Fibroblast of lung (primary cell): ENCODE measurements around the gene BMP7. TPM values are rescaled to one million over a fixed set of nuclear protein-coding genes. Genes with fewer than 3 reads are reported as not detected.

Experiments used
- DNase-seq, 2 donors: peaks; one replicate each; pipeline versions ENCODE4 v3.0.0 to v3.0.0-alpha.2; 2010; ENCODE audit warnings: low read depth in 2 of 2
- H2AFZ ChIP-seq: 2 replicates; pipeline ENCODE4 v1.5.1; 2012; ENCODE audit warnings: low read length, control low read depth, inconsistent platforms
- H3K27ac ChIP-seq: 2 replicates; pipeline ENCODE4 v1.5.1; 2011; ENCODE audit warnings: low read length, control low read depth; ENCODE audit not compliant: insufficient read depth
- H3K27me3 ChIP-seq: 2 replicates; pipeline ENCODE4 v1.5.1; 2011; ENCODE audit warnings: mild to moderate bottlenecking, low read length; ENCODE audit not compliant: control insufficient read depth, insufficient read depth
- H3K36me3 ChIP-seq: 2 replicates; pipeline ENCODE4 v1.5.1; 2011; ENCODE audit warnings: low read length; ENCODE audit not compliant: control insufficient read depth, insufficient read depth
- H3K4me1 ChIP-seq: 2 replicates; pipeline ENCODE4 v1.5.1; 2011; ENCODE audit warnings: low read length; ENCODE audit not compliant: control insufficient read depth, insufficient read depth; ENCODE audit errors: extremely low read depth
- H3K4me2 ChIP-seq: 2 replicates; pipeline ENCODE4 v1.5.1; 2011; ENCODE audit warnings: low read length, control low read depth; ENCODE audit not compliant: insufficient read depth; ENCODE audit errors: extremely low read depth
- H3K4me3 ChIP-seq, 4 experiments: fragments of 200-600 bp in 1 of 4; sonication (generic) in 1 of 4; replicated peaks in 1 of 4; 2 replicates each; pipeline ENCODE4 v1.5.1; 2011 to 2016; ENCODE audit warnings: low read length in 4 of 4, low read depth in 3 of 4, mild to moderate bottlenecking in 3 of 4, control low read depth in 2 of 4, inconsistent platforms in 1 of 4, mixed read lengths in 1 of 4; ENCODE audit not compliant: insufficient read depth in 1 of 4; ENCODE audit errors: control extremely low read depth in 1 of 4
- H3K79me2 ChIP-seq: 2 replicates; pipeline ENCODE4 v1.5.1; 2012; ENCODE audit warnings: mild to moderate bottlenecking, low read length, inconsistent platforms; ENCODE audit not compliant: control insufficient read depth, insufficient read depth
- H3K9ac ChIP-seq: 2 replicates; pipeline ENCODE4 v1.5.1; 2011; ENCODE audit warnings: mild to moderate bottlenecking, low read length, control low read depth; ENCODE audit not compliant: insufficient read depth
- H3K9me3 ChIP-seq: 2 replicates; pipeline ENCODE4 v1.5.1; 2012; ENCODE audit warnings: low read depth, low read length; ENCODE audit not compliant: control insufficient read depth, insufficient read depth
- H4K20me1 ChIP-seq: 2 replicates; pipeline ENCODE4 v1.5.1; 2011; ENCODE audit warnings: low read length; ENCODE audit not compliant: control insufficient read depth, insufficient read depth; ENCODE audit errors: extremely low read depth
- EZH2 ChIP-seq: IDR thresholded peaks from 2 replicates; pipeline ENCODE4 v1.5.1; 2012; ENCODE audit warnings: low read length, control low read depth, mild to moderate bottlenecking; ENCODE audit errors: missing control alignments
- polyA plus RNA-seq, 2 donors: library from polyadenylated mRNA; depleted of rRNA in 1 of 2; stranded (reverse) in 1 of 2; unstranded in 1 of 2; fragments of >200 nt; gene quantifications; 2 replicates each; pipeline ENCODE4 v1.2.1, GENCODE V29; 2011 to 2012; ENCODE audit warnings: missing spikeins in 1 of 2
- total RNA-seq: library from RNA; depleted of rRNA; stranded (reverse); fragments of >200 nt; gene quantifications from 2 replicates; pipeline ENCODE4 v1.2.1, GENCODE V29; 2014
- TF ChIP-seq, protein P1 (sequence below), 2 donors: IDR thresholded peaks in 1 of 2; conservative IDR thresholded peaks in 1 of 2; 1 replicate in 1 of 2; 2 replicates in 1 of 2; pipeline ENCODE4 v1.5.1; 2011 to 2012; ENCODE audit warnings: low read length in 2 of 2, control low read depth in 1 of 2, inconsistent platforms in 1 of 2, low read depth in 1 of 2, mild to moderate bottlenecking in 1 of 2

The BMP7 gene
- total and polyA plus RNA-seq, 2 donors (not counting 1 experiment from before 2014, with no cell fraction given) = not detected

DNA sequence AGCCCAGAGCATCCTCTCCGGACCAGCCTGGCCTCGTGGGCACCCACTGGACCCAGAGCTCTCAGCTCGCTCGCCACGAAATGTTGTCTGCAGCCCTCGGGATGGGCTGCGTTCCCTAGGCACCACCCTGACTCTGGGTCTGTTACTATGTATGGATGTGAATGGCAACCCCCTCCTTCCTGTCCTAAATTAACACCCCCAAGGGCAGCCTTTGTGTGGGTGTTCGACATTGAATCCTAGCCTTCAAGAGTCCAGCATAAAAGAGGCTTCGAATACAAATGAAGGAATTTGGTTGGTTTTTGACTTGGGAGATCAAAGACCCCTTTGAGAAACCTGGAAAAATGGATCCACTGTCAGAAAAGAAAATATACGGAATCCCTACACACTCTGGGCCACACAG lies 86.1 kb downstream of the BMP7 start:
- Histone ChIP-seq H3K4me3 (no peak overlapping the region), H3K79me2 (no peaks in the 10 kb centered on the region), H3K9me3 (no peaks in the 10 kb centered on the region), H3K27ac (no peak overlapping the region), H3K9ac (no peak overlapping the region), H3K4me2 (no peak overlapping the region), H3K27me3 (no peaks in the 10 kb centered on the region), H4K20me1 (no peaks in the 10 kb centered on the region), H3K4me1 (no peaks in the 10 kb centered on the region), H3K36me3 (no peaks in the 10 kb centered on the region), H2AFZ (no peak overlapping the region)
- no peak for DNase-seq
- TF ChIP-seq, protein P1, sequence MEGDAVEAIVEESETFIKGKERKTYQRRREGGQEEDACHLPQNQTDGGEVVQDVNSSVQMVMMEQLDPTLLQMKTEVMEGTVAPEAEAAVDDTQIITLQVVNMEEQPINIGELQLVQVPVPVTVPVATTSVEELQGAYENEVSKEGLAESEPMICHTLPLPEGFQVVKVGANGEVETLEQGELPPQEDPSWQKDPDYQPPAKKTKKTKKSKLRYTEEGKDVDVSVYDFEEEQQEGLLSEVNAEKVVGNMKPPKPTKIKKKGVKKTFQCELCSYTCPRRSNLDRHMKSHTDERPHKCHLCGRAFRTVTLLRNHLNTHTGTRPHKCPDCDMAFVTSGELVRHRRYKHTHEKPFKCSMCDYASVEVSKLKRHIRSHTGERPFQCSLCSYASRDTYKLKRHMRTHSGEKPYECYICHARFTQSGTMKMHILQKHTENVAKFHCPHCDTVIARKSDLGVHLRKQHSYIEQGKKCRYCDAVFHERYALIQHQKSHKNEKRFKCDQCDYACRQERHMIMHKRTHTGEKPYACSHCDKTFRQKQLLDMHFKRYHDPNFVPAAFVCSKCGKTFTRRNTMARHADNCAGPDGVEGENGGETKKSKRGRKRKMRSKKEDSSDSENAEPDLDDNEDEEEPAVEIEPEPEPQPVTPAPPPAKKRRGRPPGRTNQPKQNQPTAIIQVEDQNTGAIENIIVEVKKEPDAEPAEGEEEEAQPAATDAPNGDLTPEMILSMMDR (conservative IDR thresholded peaks at IDR 0.05 in 1 of 2, IDR thresholded peaks at IDR 0.05 in 1 of 2; ENCODE audit: low read depth in 1 of 2, low read length in 2 of 2) = no peak
- no peak for TF ChIP-seq EZH2

DNA sequence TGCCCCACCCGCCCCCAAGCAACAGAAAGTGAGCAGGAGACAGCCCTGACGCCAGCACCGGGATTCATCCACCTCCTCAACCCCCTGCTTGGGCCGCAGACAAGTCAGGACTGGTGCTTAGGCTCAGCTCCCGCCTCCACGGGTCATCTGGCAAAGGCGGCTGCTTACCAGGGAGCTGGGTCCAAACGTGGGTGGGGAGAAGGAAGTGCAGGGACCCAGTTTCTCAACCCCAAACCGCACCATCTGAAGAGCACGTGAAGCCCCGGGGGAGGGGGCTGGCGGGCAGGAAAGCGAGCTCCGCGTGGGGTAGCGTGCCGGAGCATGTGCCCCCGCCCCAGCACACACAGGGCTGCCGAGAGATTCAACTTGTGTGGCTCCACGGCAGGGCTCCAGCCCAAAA lies 87.2 kb downstream of the BMP7 start:
- no peaks in the 10 kb centered on the region for H3K36me3 ChIP-seq
- H3K9me3 ChIP-seq = no peaks in the 10 kb centered on the region
- no peaks in the 10 kb centered on the region for H3K4me1 ChIP-seq
- TF ChIP-seq, protein P1 (conservative IDR thresholded peaks at IDR 0.05 in 1 of 2, IDR thresholded peaks at IDR 0.05 in 1 of 2; ENCODE audit: low read depth in 1 of 2, low read length in 2 of 2) = no peak
- no peak for TF ChIP-seq EZH2
- no peaks in the 10 kb centered on the region for H3K79me2 ChIP-seq
- H3K4me3 ChIP-seq = no peak overlapping the region
- no peak overlapping the region for H3K9ac ChIP-seq
- no peak overlapping the region for H3K4me2 ChIP-seq
- no peak overlapping the region for H3K27ac ChIP-seq
- no peak overlapping the region for H2AFZ ChIP-seq
- no peak for DNase-seq
- H4K20me1 ChIP-seq = no peaks in the 10 kb centered on the region
- no peaks in the 10 kb centered on the region for H3K27me3 ChIP-seq

DNA sequence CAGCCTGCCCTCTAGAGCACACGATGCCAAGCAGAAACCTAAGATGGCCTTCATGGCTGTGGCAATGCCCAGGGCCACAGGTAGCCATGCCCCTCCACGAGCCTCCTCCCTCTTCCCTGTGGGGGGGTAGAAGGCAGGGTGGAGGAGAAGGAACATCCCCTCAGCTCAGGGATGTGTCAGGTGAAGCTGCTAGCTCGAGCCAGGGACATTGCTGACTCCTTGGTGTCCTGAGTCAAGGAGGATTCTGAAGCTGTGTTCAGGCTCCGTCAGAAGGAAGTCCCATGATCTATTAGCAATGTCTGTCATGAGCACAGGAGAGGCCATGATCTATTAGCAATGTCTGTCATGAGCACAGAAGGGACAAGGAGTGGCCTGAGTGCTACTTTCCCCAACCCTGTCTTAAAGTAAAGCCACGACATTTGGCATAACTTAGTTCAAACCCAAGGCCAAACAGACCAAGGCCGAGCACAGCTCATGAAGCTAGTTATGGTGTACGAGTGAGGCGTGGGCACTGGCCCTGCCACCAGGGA lies 87.8 kb downstream of the BMP7 start:
- TF ChIP-seq EZH2 = no peak
- TF ChIP-seq, protein P1 (conservative IDR thresholded peaks at IDR 0.05 in 1 of 2, IDR thresholded peaks at IDR 0.05 in 1 of 2; ENCODE audit: low read depth in 1 of 2, low read length in 2 of 2) = no peak
- H3K36me3 ChIP-seq = no peaks in the 10 kb centered on the region
- no peaks in the 10 kb centered on the region for H3K27me3 ChIP-seq
- H2AFZ ChIP-seq = no peak overlapping the region
- H3K79me2 ChIP-seq = no peaks in the 10 kb centered on the region
- no peaks in the 10 kb centered on the region for H3K4me1 ChIP-seq
- no peak overlapping the region for H3K4me3 ChIP-seq
- no peak for DNase-seq
- H3K4me2 ChIP-seq = no peak overlapping the region
- no peak overlapping the region for H3K27ac ChIP-seq
- H4K20me1 ChIP-seq = no peaks in the 10 kb centered on the region
- H3K9me3 ChIP-seq = no peaks in the 10 kb centered on the region
- no peak overlapping the region for H3K9ac ChIP-seq
